HG02759 (cell line): ENCODE measurements around the gene BRSK2.

Source experiments
- ATAC-seq: cut with Tn5 transposase; IDR thresholded peaks from one replicate; pipeline ENCODE4 v1.9.1; 2021; ENCODE audit warnings: mild to moderate bottlenecking, moderate library complexity; ENCODE audit not compliant: unreplicated experiment

BRSK2 gene

DNA sequence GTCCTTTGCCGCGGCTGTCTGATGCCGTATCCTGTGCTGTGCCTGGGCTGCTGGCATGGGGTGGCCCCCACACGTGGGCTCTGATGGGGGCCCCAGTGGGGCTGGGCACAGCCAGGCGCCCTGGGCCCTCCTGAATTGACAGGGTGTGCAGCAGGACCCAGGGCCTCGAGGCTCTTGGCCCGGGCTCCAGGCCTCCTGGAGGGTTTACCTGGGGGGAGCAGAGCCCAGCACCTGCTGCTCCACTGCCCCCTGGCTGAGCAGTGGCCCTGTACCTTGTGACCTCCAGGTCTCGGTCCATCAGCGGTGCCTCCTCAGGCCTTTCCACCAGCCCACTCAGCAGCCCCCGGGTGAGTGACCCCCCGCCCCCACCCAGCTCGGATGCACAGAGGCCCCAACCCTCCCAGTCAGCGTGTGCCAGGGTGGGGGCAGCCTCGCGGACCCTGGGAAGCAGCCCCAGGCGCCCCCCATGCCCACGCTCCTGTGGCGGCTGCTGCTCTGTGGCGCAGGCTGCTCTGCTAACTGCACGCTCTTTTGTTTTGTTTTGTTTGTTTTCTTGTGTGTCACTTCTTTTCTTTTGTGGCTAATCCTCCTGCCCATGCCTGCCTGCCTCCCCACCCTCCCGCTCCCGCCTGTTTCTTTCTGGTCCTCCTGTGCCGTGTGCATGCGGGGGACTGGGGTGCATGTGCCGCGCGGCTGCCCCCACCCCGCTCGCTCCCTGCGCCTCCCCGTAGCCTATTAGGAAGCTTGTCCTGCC, 59.9 kb downstream of the BRSK2 start:
- ATAC-seq: no peak

DNA sequence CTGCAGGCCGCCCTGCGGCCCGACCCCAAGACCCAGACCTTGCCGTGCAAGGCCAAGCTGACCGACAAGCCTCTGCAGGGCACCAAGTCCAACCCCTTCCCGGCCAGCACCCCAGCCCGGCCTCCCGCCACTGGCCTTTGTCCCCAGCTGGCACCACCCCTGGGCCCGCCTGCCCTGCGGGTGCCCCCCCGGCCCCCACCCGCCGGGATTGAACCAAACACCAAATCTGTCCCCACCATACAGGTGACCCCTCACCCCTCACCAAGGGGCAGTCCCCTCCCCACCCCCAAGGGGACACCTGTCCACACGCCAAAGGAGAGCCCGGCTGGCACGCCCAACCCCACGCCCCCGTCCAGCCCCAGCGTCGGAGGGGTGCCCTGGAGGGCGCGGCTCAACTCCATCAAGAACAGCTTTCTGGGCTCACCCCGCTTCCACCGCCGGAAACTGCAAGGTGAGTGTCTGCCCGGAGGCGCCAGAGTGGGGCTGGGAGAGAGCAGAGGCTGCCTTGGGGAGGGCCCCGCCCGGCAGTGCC, 60.7 kb downstream of the BRSK2 start:
- ATAC-seq: no peak

DNA sequence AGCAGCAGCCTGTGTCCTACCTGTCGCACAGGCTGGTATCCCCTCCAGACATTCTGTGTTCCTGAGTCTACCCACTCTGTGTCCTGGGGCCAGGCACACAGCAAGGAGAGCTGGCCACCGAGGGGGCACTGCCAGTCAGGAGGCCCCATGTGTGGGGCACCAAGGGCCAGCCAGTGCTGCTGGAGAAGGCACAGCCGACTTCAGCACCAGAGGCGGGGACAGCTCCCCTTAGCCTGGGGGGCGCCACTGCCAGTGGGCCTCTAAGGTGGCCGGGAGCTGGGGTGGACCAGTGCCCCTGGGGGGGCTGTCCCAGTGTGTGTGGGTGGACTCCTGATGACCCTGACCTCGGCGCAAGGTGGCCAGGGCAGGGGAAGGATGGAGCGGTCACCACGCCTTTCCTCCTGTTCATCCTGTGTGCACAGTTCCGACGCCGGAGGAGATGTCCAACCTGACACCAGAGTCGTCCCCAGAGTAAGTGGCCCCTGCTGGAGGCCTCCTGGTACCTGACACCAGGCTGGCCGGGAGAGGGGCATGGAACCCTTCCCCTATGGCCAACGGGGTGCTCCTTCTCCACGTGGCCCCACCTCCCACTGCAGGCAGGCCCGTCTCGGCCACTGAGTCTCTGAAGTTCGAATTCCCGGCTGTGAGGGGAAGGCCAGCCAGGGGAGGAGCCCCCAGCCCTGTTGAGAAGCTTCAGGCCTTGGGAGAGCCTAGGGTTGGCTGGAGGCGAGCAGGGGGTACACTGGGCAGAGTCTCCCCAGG, 61.4 kb downstream of the BRSK2 start:
- ATAC-seq: no peak

- no peak for ATAC-seq
Observed at GRCh38 chr11:1451781-1452470, 62.2 kb downstream of the BRSK2 start.

GRCh38 chr11:1452744-1453143, 63.0 kb downstream of the BRSK2 start:
- no peak for ATAC-seq

GRCh38 chr11:1453611-1454034, 63.9 kb downstream of the BRSK2 start:
- no peak for ATAC-seq

DNA sequence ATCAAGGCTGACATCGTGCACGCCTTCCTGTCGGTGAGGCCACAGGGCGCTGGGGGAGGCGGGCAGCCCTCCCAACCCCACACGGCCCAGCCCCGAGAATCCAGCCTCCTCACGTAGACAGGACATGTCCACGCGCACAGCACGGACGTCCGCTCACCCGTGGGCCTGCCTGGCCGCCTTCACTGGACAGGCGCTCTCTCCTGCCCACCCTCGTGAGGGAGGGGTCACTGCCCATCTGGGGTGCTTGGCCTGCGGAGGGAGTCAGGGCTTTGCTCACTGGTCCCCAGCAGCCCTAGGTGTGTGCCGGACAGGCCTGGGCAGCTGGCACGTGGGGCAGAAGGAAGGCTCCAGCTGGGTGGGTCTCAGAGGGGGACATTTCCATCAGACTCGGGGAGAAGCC, 64.8 kb downstream of the BRSK2 start:
- ATAC-seq: no peak

- ATAC-seq: no peak
Observed at GRCh38 chr11:1455032-1455762, 65.5 kb downstream of the BRSK2 start.

DNA sequence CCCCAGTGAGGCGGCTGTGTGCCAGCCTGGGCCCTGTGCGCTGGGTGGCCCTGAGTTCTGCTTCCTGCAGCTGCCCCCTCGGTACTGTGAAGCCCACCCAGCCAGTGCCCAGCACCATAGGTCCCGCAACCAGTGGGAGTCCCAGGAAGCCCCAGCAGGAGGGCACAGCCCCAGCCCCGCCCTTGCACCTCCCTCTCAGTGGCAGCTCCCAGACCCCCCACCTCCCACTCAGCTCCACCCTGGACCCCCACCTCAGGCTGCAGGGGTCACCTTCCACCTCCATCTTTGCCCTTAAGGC, 66.0 kb downstream of the BRSK2 start:
- ATAC-seq: no peak

DNA sequence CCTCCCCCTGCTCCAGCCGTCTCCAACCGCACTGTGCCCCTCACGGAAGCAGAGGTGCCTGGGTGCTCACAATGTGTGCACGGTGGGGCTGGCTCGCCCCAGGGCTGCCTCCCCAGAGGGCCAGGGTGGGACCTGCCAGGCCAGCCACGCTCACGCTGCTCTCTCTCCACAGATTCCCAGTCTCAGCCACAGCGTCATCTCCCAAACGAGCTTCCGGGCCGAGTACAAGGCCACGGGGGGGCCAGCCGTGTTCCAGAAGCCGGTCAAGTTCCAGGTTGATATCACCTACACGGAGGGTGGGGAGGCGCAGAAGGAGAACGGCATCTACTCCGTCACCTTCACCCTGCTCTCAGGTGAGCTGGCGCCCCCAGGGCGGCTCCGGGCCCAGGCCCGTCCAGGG, 66.4 kb downstream of the BRSK2 start:
- no peak for ATAC-seq

DNA sequence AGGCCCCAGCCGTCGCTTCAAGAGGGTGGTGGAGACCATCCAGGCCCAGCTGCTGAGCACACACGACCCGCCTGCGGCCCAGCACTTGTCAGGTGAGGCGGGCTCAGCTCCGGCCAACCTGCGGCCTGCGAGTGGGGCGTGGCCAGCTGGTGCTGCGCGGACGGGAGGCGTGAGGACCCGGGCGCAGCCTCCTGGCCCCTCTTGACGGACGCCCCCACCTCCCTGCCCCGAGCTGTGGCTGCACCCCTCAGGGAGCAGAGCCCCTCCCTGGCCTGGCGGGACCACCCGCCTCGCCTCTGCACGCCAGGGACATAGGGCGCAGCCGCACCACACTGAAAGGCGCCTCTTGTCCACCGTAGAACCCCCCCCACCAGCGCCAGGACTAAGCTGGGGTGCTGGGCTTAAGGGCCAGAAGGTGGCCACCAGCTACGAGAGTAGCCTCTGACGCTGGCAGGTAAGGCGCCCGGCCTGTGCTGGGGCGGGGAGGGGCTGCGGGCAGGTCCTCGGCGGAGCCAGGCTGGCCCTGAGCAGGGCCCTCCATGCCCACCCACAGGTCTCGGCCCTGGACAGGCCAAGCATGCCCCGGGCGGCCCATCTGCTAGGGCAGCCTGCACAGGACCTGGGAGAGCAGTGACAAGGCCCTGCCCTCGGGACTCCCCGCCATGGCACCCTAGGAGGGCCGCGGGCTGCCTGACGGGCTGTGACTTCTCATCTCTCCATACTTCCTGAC, 67.0 kb downstream of the BRSK2 start:
- ATAC-seq: no peak

GRCh38 chr11:1457326-1457680, 67.6 kb downstream of the BRSK2 start:
- no peak for ATAC-seq

GRCh38 chr11:1457856-1458255, 68.1 kb downstream of the BRSK2 start:
- ATAC-seq: no peak

GRCh38 chr11:1458340-1459218, 68.8 kb downstream of the BRSK2 start:
- no peak for ATAC-seq

GRCh38 chr11:1459219-1459575, 69.5 kb downstream of the BRSK2 start:
- ATAC-seq: no peak

GRCh38 chr11:1459764-1460395, 70.1 kb downstream of the BRSK2 start:
- ATAC-seq: no peak

- no peak for ATAC-seq
Observed at GRCh38 chr11:1460396-1460985, 70.8 kb downstream of the BRSK2 start.

DNA sequence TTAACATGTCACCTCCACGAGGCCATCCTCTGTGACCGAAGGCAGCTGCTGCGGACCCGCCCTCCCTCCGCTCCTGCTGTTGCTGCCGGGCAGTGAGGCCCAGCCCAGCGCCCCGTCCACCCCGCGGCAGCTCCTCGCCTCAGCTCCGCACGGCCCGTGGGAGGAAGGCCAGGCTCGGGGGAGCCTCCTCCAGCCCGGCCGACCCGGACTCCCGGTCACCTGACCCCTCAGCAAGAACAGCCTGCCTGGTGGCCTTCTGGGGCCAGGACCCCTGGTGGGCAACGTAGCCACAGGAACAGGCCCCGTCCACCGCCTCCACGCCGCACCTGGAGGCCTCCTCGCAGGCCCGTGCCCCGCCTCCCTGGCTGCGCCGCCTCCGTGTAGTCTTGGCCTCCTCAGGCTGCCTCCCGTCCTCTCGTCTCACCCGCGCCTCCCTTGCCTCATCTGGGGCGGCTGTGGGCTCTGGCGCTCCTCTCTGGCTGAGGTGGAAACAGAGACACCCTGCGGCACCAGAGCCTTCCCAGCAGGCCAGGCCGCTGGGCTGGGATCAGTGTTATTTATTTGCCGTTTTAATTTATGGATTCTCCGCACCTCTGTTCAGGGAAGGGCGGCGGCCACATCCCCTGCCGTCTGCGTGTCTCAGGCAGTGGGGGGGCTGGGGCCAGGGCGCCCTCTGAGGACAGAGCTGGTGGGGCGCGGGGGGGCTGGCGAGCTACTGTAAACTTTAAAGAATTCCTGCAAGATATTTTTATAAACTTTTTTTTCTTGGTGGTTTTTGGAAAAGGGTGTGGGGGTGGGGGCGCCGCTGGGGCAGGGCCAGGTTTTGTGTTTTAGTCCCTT, 71.5 kb downstream of the BRSK2 start:
- ATAC-seq: no peak
